ENCODE results near the gene TRIAP1.
"Not testable (repeated sequence)": the region's sequence is repeated elsewhere in the genome, so short reads cannot be mapped to it uniquely, and the experiment has no call there.

TRIAP1 gene

GRCh38 chr12:120445911-120446843 is at the start of gene TRIAP1, which contains the start of gene GATC:
TRIAP1 (minus strand) TSS chr12:120446384; CDS start chr12:120446372, 12 bp downstream.
GATC (plus strand) TSS chr12:120446444; CDS start chr12:120446481, 37 bp downstream.
- peak; percentile 75 to 80 for DNase-seq (ENCODE audit: low read depth in 1 of 2, low spot score in 1 of 2)

- DNase-seq (ENCODE audit: low read depth in 1 of 2, low spot score in 1 of 2) = no peak
Measured at GRCh38 chr12:120495186-120495730, 49.1 kb upstream of the TRIAP1 start.

GRCh38 chr12:120490833-120491512 is 44.8 kb upstream of the TRIAP1 start:
- DNase-seq (ENCODE audit: low read depth in 1 of 2, low spot score in 1 of 2) = no peak

- DNase-seq (ENCODE audit: low read depth in 1 of 2, low spot score in 1 of 2) = no peak
Measured at GRCh38 chr12:120490325-120490724, 44.1 kb upstream of the TRIAP1 start.

GRCh38 chr12:120489018-120489417 is 42.8 kb upstream of the TRIAP1 start:
- no peak for DNase-seq (ENCODE audit: low read depth in 1 of 2, low spot score in 1 of 2)

GRCh38 chr12:120488057-120488640 is 42.0 kb upstream of the TRIAP1 start:
- DNase-seq (ENCODE audit: low read depth in 1 of 2, low spot score in 1 of 2) = no peak

GRCh38 chr12:120487552-120487951 is 41.4 kb upstream of the TRIAP1 start:
- not testable (repeated sequence) for DNase-seq (ENCODE audit: low read depth in 1 of 2, low spot score in 1 of 2)

GRCh38 chr12:120485961-120486881 is 40.0 kb upstream of the TRIAP1 start:
- DNase-seq (ENCODE audit: low read depth in 1 of 2, low spot score in 1 of 2) = no peak

- DNase-seq (ENCODE audit: low read depth in 1 of 2, low spot score in 1 of 2) = no peak
Measured at GRCh38 chr12:120483621-120484020, 37.4 kb upstream of the TRIAP1 start.

GRCh38 chr12:120481022-120481767 is 35.0 kb upstream of the TRIAP1 start:
- DNase-seq (ENCODE audit: low read depth in 1 of 2, low spot score in 1 of 2) = no peak

GRCh38 chr12:120480211-120480610 is 34.0 kb upstream of the TRIAP1 start:
- DNase-seq (ENCODE audit: low read depth in 1 of 2, low spot score in 1 of 2) = no peak

GRCh38 chr12:120479458-120479857 is 33.3 kb upstream of the TRIAP1 start:
- no peak for DNase-seq (ENCODE audit: low read depth in 1 of 2, low spot score in 1 of 2)

- no peak for DNase-seq (ENCODE audit: low read depth in 1 of 2, low spot score in 1 of 2)
Measured at GRCh38 chr12:120475643-120476042, 29.5 kb upstream of the TRIAP1 start.

- no peak for DNase-seq (ENCODE audit: low read depth in 1 of 2, low spot score in 1 of 2)
Measured at GRCh38 chr12:120474616-120474960, 28.4 kb upstream of the TRIAP1 start.

- DNase-seq (ENCODE audit: low read depth in 1 of 2, low spot score in 1 of 2) = no peak
Measured at GRCh38 chr12:120473807-120474615, 27.8 kb upstream of the TRIAP1 start.

GRCh38 chr12:120472521-120472920 is 26.3 kb upstream of the TRIAP1 start:
- no peak for DNase-seq (ENCODE audit: low read depth in 1 of 2, low spot score in 1 of 2)

GRCh38 chr12:120470150-120470784 is 24.1 kb upstream of the TRIAP1 start:
- DNase-seq (ENCODE audit: low read depth in 1 of 2, low spot score in 1 of 2) = no peak

- DNase-seq (ENCODE audit: low read depth in 1 of 2, low spot score in 1 of 2) = peak; percentile 95 to 98
Measured at GRCh38 chr12:120469450-120470149, 23.4 kb upstream of the TRIAP1 start, which contains the start of gene SRSF9. SRSF9 (minus strand) TSS chr12:120469748; CDS start chr12:120469609, 139 bp downstream.
